ENCODE data around the gene HSD17B11.
"Not testable (repeated sequence)": the region's sequence is repeated elsewhere in the genome, so short reads cannot be mapped to it uniquely, and the experiment has no call there.

The HSD17B11 gene

GRCh38 chr4:87420276-87420830 lies 29.4 kb upstream of the HSD17B11 start:
- no peak for DNase-seq
- peaks cover 6% of the 10 kb centered on the region for H3K36me3 Mint-ChIP-seq (ENCODE audit: low read depth)
- H3K4me3 Mint-ChIP-seq, result peak overlapping the region; percentile 33
- H3K9me3 Mint-ChIP-seq, result peaks cover 30% of the 10 kb centered on the region
- TF ChIP-seq CTCF (IDR thresholded peaks at IDR 0.05), result no peak
- H3K4me1 Mint-ChIP-seq, result peaks cover 67% of the 10 kb centered on the region
- no peaks in the 10 kb centered on the region for H3K27me3 Mint-ChIP-seq (ENCODE audit: low read depth, poor library complexity)
- H3K27ac Mint-ChIP-seq, result peak overlapping the region; percentile 93

DNA sequence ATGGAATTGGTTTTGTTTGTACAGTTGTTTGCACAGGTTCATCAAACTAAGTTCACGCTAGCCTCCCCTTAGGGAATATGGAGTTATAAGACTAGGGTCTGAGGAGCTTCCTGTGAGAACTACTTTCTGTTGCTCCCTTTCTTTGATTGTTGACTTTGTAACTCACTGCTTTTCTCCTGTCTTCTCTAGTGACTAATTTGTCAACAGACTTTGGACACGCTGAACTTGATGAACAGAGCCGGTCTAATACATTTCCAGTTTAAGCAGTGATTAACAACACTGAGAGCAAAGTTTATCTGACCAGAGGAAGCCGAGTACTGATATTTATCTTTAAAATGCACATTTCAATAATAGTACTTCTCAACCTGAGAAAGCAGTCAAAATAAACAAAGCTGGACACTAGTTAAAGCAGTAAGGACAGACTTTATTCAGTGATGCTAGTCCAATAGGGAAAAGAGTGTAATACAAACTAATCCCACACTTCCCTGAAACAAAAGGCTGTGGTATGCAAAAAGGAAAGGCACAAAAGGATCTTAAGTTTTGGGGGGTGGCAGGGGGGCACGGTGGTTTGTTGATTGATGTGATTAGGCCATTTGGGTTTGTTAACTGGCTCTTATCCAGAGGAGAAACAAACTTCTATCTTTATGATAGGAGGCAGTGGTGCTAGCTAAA lies 28.7 kb upstream of the HSD17B11 start:
- no peak for TF ChIP-seq CTCF (IDR thresholded peaks at IDR 0.05)
- Mint-ChIP-seq H3K27me3 (ENCODE audit: low read depth, poor library complexity) (peaks cover 4% of the 10 kb centered on the region), H3K4me3 (peak overlapping the region; percentile 33), H3K27ac (peak overlapping the region; percentile 93), H3K9me3 (peaks cover 33% of the 10 kb centered on the region), H3K36me3 (ENCODE audit: low read depth) (peaks cover 6% of the 10 kb centered on the region), H3K4me1 (peaks cover 62% of the 10 kb centered on the region)
- no peak for DNase-seq

- not testable (repeated sequence) for H3K4me3 Mint-ChIP-seq; H3K27me3 Mint-ChIP-seq (ENCODE audit: low read depth, poor library complexity); DNase-seq; H3K36me3 Mint-ChIP-seq (ENCODE audit: low read depth)
- H3K4me1 Mint-ChIP-seq, result peaks cover 51% of the 10 kb centered on the region
- peak overlapping the region; percentile 58 for H3K27ac Mint-ChIP-seq
- peaks cover 38% of the 10 kb centered on the region for H3K9me3 Mint-ChIP-seq
Measured at GRCh38 chr4:87418410-87418809, 27.4 kb upstream of the HSD17B11 start.

DNA sequence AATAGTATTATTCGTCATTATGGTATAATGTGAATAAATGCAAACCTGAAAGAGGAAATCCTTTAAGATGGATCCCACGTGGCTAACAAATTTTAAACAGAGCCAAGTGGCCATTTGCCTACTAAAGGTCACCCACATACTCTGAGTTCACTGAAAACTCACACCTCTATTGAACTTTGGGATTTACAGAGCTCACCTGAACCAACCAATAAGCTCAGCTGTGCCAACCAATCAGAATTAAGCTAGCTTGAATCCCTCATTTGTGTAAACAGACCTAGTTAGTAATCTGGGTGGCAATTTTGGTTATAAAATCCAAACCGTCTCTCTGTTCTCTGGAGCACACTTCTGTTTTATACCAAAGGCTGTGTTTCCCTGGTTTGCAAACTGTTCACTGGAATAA lies 26.0 kb upstream of the HSD17B11 start:
- no peak for DNase-seq
- Mint-ChIP-seq H3K27me3 (ENCODE audit: low read depth, poor library complexity) (peaks cover 4% of the 10 kb centered on the region), H3K9me3 (peaks cover 35% of the 10 kb centered on the region), H3K4me1 (peaks cover 36% of the 10 kb centered on the region), H3K27ac (no peak overlapping the region), H3K4me3 (no peak overlapping the region), H3K36me3 (ENCODE audit: low read depth) (peaks cover 6% of the 10 kb centered on the region)
- TF ChIP-seq CTCF (IDR thresholded peaks at IDR 0.05), result no peak

GRCh38 chr4:87414816-87415215 lies 23.8 kb upstream of the HSD17B11 start:
- peaks cover 6% of the 10 kb centered on the region for H3K36me3 Mint-ChIP-seq (ENCODE audit: low read depth)
- no peak for TF ChIP-seq CTCF (IDR thresholded peaks at IDR 0.05)
- H3K4me3 Mint-ChIP-seq, result no peak overlapping the region
- no peak overlapping the region for H3K27ac Mint-ChIP-seq
- H3K4me1 Mint-ChIP-seq, result peaks cover 21% of the 10 kb centered on the region
- peaks cover 4% of the 10 kb centered on the region for H3K27me3 Mint-ChIP-seq (ENCODE audit: low read depth, poor library complexity)
- DNase-seq, result no peak
- H3K9me3 Mint-ChIP-seq, result peaks cover 35% of the 10 kb centered on the region

DNA sequence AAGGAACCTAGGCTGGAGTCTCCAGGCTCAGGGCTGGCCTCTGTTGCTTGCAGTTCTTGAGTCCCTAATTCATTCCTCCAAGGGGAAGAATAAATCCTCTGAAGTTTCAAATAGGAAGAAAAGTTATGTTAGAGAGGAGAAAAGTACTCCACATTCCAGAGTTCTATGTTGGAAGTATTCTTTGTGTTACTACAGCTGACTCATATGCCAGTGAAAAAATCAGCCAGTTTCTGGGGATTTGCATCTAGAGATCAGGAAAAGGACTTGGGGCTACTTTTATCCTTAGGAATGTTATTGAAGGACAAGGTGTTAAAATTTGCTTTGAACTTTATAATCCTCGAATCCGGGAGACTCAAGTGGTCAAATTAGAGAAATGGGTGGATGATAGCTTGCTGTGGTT lies 19.7 kb upstream of the HSD17B11 start:
- Mint-ChIP-seq H3K27me3 (ENCODE audit: low read depth, poor library complexity) (peaks cover 7% of the 10 kb centered on the region), H3K36me3 (ENCODE audit: low read depth) (no peaks in the 10 kb centered on the region), H3K4me1 (peaks cover 19% of the 10 kb centered on the region), H3K27ac (no peak overlapping the region), H3K4me3 (no peak overlapping the region), H3K9me3 (peaks cover 11% of the 10 kb centered on the region)
- no peak for DNase-seq
- no peak for TF ChIP-seq CTCF (IDR thresholded peaks at IDR 0.05)
